ENCODE measurements around the gene SMARCA2.

SMARCA2 gene

DNA sequence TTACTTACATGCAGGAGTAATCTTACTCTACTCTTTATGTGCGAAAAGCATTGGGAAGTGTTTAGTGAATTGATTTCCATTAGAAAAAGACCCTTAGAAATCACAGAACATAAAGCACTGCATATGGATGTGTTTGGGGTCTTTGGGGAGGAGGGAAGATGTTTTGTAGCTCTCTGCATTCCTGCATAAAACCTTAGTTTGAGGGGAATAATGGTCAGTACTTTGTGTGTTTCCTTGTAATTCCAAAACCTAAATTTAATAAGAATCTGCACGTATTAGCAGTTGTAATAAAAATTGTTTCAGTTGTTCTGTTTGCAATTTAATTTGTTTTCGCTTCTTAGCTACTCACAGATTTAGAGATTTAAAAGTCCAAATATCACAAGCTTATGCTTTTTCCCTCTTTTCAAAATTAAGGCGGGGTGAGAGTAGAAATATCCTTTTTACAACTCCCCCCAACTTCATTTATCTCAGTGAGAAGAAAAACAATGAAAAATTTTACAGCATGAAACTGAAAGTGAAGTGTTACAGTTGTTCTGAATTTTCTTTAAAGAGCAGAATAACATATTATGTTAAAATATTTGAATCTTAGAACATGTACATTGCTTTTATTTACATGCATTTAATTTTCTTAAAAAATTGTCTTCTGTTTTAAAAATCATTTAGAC is 143.8 kb downstream of the SMARCA2 start:
- H3K4me3 ChIP-seq (ENCODE audit: low read depth, low read length), result peak overlapping the region; percentile 44
- no peak for DNase-seq (ENCODE audit: low read depth)

DNA sequence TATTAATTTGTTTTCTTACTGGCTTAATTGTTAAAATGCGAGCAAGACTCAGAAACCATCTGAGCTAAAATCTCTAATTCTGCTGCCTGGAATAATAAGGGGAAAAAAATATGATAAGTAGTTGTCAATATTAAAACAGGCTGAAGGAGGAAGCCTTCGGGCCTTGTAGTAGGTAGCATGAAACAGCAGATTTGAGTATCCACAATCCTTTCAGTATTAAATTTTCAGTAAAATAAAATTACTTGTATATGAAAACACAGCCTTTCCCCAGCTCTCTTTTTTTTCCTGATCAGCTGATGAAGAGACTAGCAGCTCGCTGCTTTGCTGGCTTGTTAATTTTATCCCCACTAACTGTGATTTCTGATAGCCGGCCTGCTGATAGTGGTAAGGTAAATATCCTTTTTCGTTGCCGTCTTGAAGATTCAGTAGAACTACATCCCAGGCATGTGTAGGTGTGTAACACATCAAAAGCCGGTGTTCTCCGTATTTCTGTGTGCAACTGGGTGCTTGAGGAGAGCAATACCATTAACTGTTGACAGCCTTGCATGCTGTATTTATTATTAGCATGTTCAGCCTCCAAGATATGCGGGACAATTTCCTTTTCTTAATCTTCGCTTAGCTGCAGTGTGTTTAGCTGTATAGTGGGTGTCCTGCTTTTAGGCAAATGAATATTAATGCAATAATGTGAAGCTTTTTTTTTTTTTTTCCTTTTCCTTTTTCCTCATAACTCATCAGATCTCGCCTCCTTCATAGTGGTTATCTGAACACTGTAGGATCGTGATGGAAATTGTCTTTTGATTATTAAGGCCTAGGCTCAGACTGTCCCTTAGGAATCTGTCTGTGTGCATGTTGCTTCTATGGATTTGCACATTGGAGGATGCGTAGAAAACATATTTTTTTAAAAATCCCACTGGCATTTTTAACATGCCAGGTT is 144.6 kb downstream of the SMARCA2 start:
- peak overlapping the region; percentile 28 for H3K4me3 ChIP-seq (ENCODE audit: low read depth, low read length)
- DNase-seq (ENCODE audit: low read depth), result no peak

- H3K4me3 ChIP-seq (ENCODE audit: low read depth, low read length), result no peak overlapping the region
- DNase-seq (ENCODE audit: low read depth), result no peak
These were observed 146.5 kb downstream of the SMARCA2 start for GRCh38 chr9:2161661-2162060.

DNA sequence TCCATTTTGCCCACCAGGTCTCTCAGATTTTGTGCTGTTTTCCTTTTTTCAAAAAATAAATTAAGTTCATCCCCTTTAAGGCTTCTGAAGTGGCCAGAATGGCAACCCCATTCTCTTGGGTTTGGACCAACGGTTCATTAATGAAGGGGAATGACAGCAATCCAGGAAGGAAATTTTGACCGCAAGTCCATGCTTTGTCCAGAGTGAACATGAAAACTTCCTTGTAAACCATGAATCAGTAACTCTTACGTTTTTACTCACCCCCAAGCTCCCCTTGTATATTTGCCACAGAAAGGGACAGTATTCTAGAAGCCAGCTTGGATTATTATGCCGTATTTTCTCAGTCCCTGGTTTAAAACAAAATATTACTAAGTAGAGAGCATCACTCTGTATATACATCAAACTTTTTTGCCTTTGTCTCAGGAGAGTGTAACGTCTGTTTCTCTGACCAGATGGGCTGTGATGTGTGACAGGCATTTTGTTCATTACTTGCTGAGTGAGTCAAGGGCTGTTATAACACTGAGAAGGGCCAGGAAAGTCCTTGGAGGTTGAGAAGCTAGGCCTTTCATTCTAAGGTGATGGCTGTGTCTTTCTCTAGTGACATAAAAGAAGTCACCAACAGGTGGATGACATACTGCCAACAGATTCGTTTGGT is 148.2 kb downstream of the SMARCA2 start:
- no peak for DNase-seq (ENCODE audit: low read depth)
- no peak overlapping the region for H3K4me3 ChIP-seq (ENCODE audit: low read depth, low read length)

- no peak overlapping the region for H3K4me3 ChIP-seq (ENCODE audit: low read depth, low read length)
- no peak for DNase-seq (ENCODE audit: low read depth)
These were observed 149.1 kb downstream of the SMARCA2 start for GRCh38 chr9:2164268-2164667.

DNA sequence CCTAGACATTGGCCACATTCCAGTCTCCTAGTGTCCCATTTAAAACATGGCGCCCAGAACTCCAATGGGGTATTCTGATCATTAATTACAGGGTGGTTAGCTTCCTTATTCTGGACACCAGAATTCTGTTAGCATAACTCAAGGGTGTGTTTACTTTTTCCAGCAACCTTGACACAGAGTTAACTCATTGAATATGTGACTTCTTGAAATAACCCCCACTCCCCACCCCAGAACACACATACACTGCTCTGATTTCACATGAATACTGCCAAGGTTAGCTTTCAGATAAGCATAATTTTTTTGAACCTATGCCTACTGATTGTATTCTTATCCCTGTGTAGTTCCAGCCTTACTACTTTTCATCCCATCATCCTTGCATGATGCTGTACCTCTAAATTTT is 151.1 kb downstream of the SMARCA2 start:
- DNase-seq (ENCODE audit: low read depth), result no peak
- no peak overlapping the region for H3K4me3 ChIP-seq (ENCODE audit: low read depth, low read length)

DNA sequence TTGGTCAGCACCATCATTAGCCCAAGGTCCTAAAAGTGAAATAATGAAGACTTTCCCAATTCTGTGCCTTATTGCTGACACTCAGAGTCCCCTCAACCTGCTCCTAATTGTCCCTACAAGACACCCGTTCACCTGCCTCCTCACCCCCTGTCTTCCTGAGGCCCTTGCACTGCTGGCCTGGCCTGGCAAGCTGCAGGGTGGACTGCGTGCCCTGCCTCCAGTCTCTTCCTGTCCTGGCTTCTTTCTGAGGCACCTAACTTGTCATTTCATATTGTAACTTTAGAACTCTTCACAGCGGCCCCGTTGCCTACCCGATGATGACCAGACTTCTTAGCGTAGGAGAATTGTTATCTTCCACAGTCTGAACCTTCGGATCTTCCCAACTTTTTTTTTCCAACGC is 153.9 kb downstream of the SMARCA2 start:
- DNase-seq (ENCODE audit: low read depth), result no peak
- H3K4me3 ChIP-seq (ENCODE audit: low read depth, low read length), result no peak overlapping the region

GRCh38 chr9:2170722-2171121 is 155.6 kb downstream of the SMARCA2 start:
- no peak overlapping the region for H3K4me3 ChIP-seq (ENCODE audit: low read depth, low read length)
- no peak for DNase-seq (ENCODE audit: low read depth)

DNA sequence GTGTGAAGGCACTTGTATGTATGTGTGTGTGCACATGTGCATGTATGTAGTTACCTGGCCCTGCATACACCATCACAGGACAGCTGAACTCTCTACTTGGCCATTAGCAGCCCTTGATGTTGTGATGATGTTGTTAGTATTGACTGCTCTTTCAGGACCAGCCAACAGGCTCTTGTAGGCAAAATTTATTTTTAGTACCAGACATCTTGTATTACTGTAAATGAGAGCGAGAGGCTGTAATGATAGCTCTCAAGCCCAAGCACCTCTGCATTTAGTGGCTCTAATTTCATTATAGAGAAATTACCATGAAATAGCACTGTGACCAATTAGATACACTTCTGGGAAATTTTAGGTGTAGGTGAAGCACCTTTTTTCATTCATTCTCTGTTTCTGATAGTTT is 158.0 kb downstream of the SMARCA2 start:
- no peak for DNase-seq (ENCODE audit: low read depth)
- no peak overlapping the region for H3K4me3 ChIP-seq (ENCODE audit: low read depth, low read length)

DNA sequence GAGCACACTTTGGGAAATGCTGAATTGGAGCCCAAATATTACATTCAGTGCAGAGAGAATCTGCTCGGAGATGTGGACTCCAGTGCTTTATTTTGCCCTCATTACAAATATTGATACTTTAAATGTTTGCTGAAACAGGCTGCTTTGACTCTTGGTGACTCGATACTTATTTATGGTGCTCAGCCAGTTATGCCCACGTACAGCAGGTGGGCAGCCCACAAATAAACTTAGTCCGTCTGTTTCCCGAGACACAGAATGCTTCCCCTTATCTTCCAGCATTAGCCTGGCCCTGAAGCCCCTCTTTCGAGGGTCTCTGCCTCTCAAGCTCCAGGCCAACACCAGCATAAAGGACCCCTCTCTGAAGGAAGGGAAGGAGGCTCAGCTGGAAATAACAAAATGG is 158.7 kb downstream of the SMARCA2 start:
- no peak for DNase-seq (ENCODE audit: low read depth)
- H3K4me3 ChIP-seq (ENCODE audit: low read depth, low read length), result no peak overlapping the region

DNA sequence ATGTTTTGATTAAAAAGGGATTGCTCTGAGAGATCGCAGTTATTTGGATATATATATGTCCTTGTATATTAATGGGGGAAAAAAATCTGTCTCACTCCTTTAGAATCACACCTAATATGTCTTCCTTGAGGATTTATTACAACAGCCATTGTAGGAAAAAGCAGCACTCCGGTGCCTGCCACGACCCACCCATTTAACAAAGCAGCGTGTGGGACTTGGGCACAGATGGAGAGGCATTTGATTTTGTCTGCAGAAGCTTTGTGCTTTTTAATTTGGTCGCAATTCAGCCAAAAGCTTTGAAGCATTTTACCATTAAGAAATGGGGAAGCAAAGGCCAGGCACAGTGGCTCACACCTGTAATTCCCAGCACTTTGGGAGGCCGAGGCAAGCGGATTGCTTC is 159.2 kb downstream of the SMARCA2 start:
- DNase-seq (ENCODE audit: low read depth), result no peak
- no peak overlapping the region for H3K4me3 ChIP-seq (ENCODE audit: low read depth, low read length)

DNA sequence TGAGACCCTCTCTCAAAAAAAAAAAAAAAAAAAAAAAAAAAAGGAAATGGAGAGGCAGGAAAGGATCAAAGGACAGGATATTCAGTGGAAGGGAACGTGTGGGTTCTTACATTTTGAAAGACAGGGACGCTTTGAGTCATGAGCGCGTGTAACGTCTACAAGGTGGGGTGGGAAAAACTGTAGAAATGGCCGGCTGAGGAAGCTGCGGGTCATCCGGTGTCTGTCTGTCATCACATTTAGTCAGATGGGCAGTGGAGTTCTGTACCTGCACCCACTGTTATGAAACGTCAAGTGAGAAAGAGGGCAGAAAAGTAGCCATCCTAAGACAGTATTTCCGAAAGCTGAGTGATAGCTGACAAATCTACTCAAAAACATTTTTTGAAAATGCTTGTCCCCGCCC is 159.8 kb downstream of the SMARCA2 start:
- H3K4me3 ChIP-seq (ENCODE audit: low read depth, low read length), result no peak overlapping the region
- no peak for DNase-seq (ENCODE audit: low read depth)

GRCh38 chr9:2177121-2177520 is 162.0 kb downstream of the SMARCA2 start:
- H3K4me3 ChIP-seq (ENCODE audit: low read depth, low read length), result no peak overlapping the region
- no peak for DNase-seq (ENCODE audit: low read depth)

- H3K4me3 ChIP-seq (ENCODE audit: low read depth, low read length), result no peak overlapping the region
- DNase-seq (ENCODE audit: low read depth), result no peak
These were observed 163.0 kb downstream of the SMARCA2 start for GRCh38 chr9:2178034-2178734.

DNA sequence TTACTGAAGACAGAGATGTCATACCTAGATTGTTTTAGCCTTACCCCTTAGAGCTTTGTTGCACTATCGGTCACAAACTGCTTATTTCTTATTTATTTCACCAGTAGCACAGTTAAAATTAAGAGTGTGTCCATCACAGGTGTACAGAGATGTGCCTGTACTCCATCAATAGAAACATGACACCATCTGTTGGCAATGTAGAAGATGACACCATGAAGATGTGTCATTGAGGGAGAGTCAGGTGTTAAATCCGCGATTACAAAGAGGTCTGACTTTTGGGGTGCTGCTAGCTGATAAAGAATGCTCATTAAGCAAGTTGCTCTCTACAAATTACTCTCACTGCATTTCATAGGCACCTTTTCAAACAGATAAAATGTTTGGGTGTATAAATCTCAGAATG is 164.4 kb downstream of the SMARCA2 start:
- DNase-seq (ENCODE audit: low read depth), result no peak
- H3K4me3 ChIP-seq (ENCODE audit: low read depth, low read length), result no peak overlapping the region

- H3K4me3 ChIP-seq (ENCODE audit: low read depth, low read length), result no peak overlapping the region
- DNase-seq (ENCODE audit: low read depth), result no peak
These were observed 165.0 kb downstream of the SMARCA2 start for GRCh38 chr9:2180154-2180553.

- no peak overlapping the region for H3K4me3 ChIP-seq (ENCODE audit: low read depth, low read length)
- DNase-seq (ENCODE audit: low read depth), result no peak
These were observed 165.6 kb downstream of the SMARCA2 start for GRCh38 chr9:2180704-2181103.

DNA sequence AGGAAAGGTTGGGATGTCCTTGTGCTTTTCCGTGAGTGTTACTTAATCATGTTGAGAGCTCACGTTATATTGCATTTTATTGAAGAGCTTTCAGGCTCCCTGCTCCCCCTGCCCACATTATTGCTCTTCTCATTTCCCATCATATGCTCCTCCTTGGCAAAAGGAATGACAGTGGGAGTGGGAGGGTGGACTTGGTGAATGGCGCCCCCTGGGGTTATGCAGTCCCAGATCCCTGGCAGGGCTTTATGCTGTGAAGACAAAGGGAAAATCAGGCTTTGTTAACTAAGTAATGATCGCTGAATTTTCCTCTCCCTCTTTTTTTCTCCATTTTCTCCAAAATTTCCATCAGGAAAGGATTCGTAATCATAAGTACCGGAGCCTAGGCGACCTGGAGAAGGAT is 166.6 kb downstream of the SMARCA2 start:
- H3K4me3 ChIP-seq (ENCODE audit: low read depth, low read length), result no peak overlapping the region
- no peak for DNase-seq (ENCODE audit: low read depth)

GRCh38 chr9:2190939-2191608 is 175.9 kb downstream of the SMARCA2 start:
- DNase-seq (ENCODE audit: low read depth), result no peak
- H3K4me3 ChIP-seq (ENCODE audit: low read depth, low read length), result no peak overlapping the region
